H1 (cell line): Measurements from ENCODE around the gene CDK8. TPM values are rescaled to one million over a fixed set of nuclear protein-coding genes. Genes with fewer than 3 reads are reported as not detected.

ENCODE experiments used
- CTCF ChIA-PET: fragments of 300-600 bp; sonication (Branson Sonifier 250); formaldehyde crosslinking; loops from one replicate; lab custom pipeline; 2021; ENCODE audit not compliant: partially characterized antibody; lab: Charles Lee
- POLR2A ChIA-PET: fragments of 300-600 bp; sonication (Branson Sonifier 250); formaldehyde crosslinking; loops from one replicate; lab custom pipeline; 2021; ENCODE audit warnings: inconsistent platforms; ENCODE audit not compliant: partially characterized antibody; lab: Charles Lee
- DNase-seq, 2 experiments: peaks; one replicate each; pipeline versions ENCODE4 v3.0.0 to v3.0.0-alpha.2; 2010 to 2022; ENCODE audit warnings: low spot score in 2 of 2, low read depth in 1 of 2, mixed read lengths in 1 of 2
- FAIRE-seq: peaks from 2 replicates; lab custom pipeline; 2011; peaks lifted over from hg19 to GRCh38; lab: Jason Lieb, UNC
- H2AFZ ChIP-seq: 2 replicates; pipeline ENCODE4 v1.8.1; 2012; ENCODE audit warnings: low read length, inconsistent platforms
- H2AK5ac ChIP-seq: 2 replicates; pipeline ENCODE4 v1.6.1; 2013; ENCODE audit warnings: low read depth, low read length
- H2BK120ac ChIP-seq: replicated peaks from 2 replicates; pipeline ENCODE3; 2013; ENCODE audit warnings: low read depth, low read length, inconsistent platforms
- H2BK12ac ChIP-seq: 2 replicates; pipeline ENCODE4 v1.6.1; 2013; ENCODE audit warnings: low read depth, low read length
- H2BK15ac ChIP-seq: 2 replicates; pipeline ENCODE4 v1.6.1; 2013; ENCODE audit warnings: low read length
- H2BK20ac ChIP-seq: 2 replicates; pipeline ENCODE4 v1.6.1; 2013; ENCODE audit warnings: low read length
- H2BK5ac ChIP-seq: 2 replicates; pipeline ENCODE4 v1.6.1; 2013; ENCODE audit warnings: low read depth, low read length
- H3K14ac ChIP-seq: 2 replicates; pipeline ENCODE4 v1.6.1; 2013; ENCODE audit warnings: inconsistent platforms; ENCODE audit not compliant: insufficient read length
- H3K18ac ChIP-seq: 2 replicates; pipeline ENCODE4 v1.6.1; 2013; ENCODE audit warnings: low read length; ENCODE audit errors: extremely low read depth
- H3K23ac ChIP-seq: 2 replicates; pipeline ENCODE4 v1.6.1; 2013; ENCODE audit warnings: inconsistent platforms; ENCODE audit not compliant: insufficient read length
- H3K23me2 ChIP-seq: 2 replicates; pipeline ENCODE4 v1.6.1; 2013; ENCODE audit warnings: low read depth, low read length
- H3K27ac ChIP-seq: 2 replicates; pipeline ENCODE4 v1.6.1; 2011; ENCODE audit warnings: low read depth, low read length, inconsistent platforms
- H3K27me3 ChIP-seq, 4 experiments: replicated peaks in 1 of 4; 1 replicate in 1 of 4; 2 replicates in 3 of 4; pipeline versions ENCODE4 v1.6.1 to v1.8.1; 2011 to 2013; ENCODE audit warnings: low read length in 3 of 4, mild to moderate bottlenecking in 3 of 4, inconsistent platforms in 2 of 4, mixed read lengths in 2 of 4, moderate library complexity in 1 of 4; ENCODE audit not compliant: control insufficient read depth in 3 of 4, insufficient read depth in 3 of 4; ENCODE audit errors: extremely low read depth in 1 of 4
- H3K36me3 ChIP-seq, 4 experiments: 2 replicates each; pipeline versions ENCODE4 v1.6.1 to v1.8.1; 2011 to 2013; ENCODE audit warnings: mild to moderate bottlenecking in 4 of 4, low read length in 3 of 4, moderate library complexity in 2 of 4, control low read depth in 1 of 4, inconsistent platforms in 1 of 4; ENCODE audit not compliant: insufficient read depth in 4 of 4, control insufficient read depth in 2 of 4
- H3K4ac ChIP-seq: replicated peaks from 2 replicates; pipeline ENCODE3; 2013; ENCODE audit warnings: low read length, low read depth, mixed read lengths, inconsistent platforms; ENCODE audit not compliant: insufficient read length
- H3K4me1 ChIP-seq, 4 experiments: replicated peaks in 1 of 4; 1 replicate in 1 of 4; 2 replicates in 3 of 4; pipeline versions ENCODE4 v1.6.1 to v1.8.1; 2011 to 2013; ENCODE audit warnings: low read length in 3 of 4, inconsistent platforms in 2 of 4, mixed read lengths in 1 of 4; ENCODE audit not compliant: insufficient read depth in 4 of 4, control insufficient read depth in 3 of 4
- H3K4me2 ChIP-seq, 2 experiments: 2 replicates each; pipeline versions ENCODE4 v1.6.1 to v1.8.1; 2011 to 2013; ENCODE audit warnings: low read depth in 2 of 2, low read length in 2 of 2, control low read depth in 1 of 2, inconsistent platforms in 1 of 2, mild to moderate bottlenecking in 1 of 2; ENCODE audit not compliant: insufficient read depth in 1 of 2
- H3K4me3 ChIP-seq, 4 experiments: fragments of 200-600, 300-600 bp in 1 of 4; sonication (generic), shearing (Covaris generic), sonication (Bioruptor Twin) in 1 of 4; 2 replicates each; pipeline versions ENCODE4 v1.5.1 to v1.8.1; 2011 to 2016; ENCODE audit warnings: low read length in 4 of 4, low read depth in 3 of 4, control low read depth in 2 of 4, inconsistent platforms in 2 of 4, mild to moderate bottlenecking in 2 of 4, mixed read lengths in 1 of 4, moderate library complexity in 1 of 4; ENCODE audit not compliant: insufficient read depth in 2 of 4; ENCODE audit errors: extremely low read depth in 1 of 4
- H3K56ac ChIP-seq: replicated peaks from 2 replicates; pipeline ENCODE3; 2013; ENCODE audit warnings: low read depth, mild to moderate bottlenecking, mixed read lengths, low read length, inconsistent platforms; ENCODE audit not compliant: insufficient read length
- H3K79me1 ChIP-seq: 2 replicates; pipeline ENCODE4 v1.6.1; 2013; ENCODE audit warnings: low read depth, low read length, control low read depth
- H3K79me2 ChIP-seq, 2 experiments: 2 replicates each; pipeline versions ENCODE4 v1.6.1 to v1.8.1; 2012 to 2013; ENCODE audit warnings: low read length in 2 of 2, mild to moderate bottlenecking in 2 of 2, inconsistent platforms in 1 of 2; ENCODE audit not compliant: insufficient read depth in 2 of 2, control insufficient read depth in 1 of 2
- H3K9ac ChIP-seq, 4 experiments: replicated peaks in 1 of 4; 1 replicate in 1 of 4; 2 replicates in 3 of 4; pipeline versions ENCODE4 v1.6.1 to v1.8.1; 2011 to 2013; ENCODE audit warnings: low read depth in 3 of 4, low read length in 3 of 4, control low read depth in 2 of 4, mild to moderate bottlenecking in 2 of 4, moderate library complexity in 2 of 4, inconsistent platforms in 1 of 4; ENCODE audit errors: extremely low read depth in 1 of 4
- H3K9me3 ChIP-seq, 2 experiments: 2 replicates each; pipeline versions ENCODE4 v1.6.1 to v1.8.1; 2012 to 2013; ENCODE audit warnings: mild to moderate bottlenecking in 2 of 2, moderate library complexity in 2 of 2, control low read depth in 1 of 2, inconsistent platforms in 1 of 2, low read depth in 1 of 2, low read length in 1 of 2, mixed read lengths in 1 of 2; ENCODE audit not compliant: insufficient read depth in 2 of 2
- H4K20me1 ChIP-seq, 2 experiments: replicated peaks in 1 of 2; 2 replicates each; pipeline versions ENCODE3 to v1.8.1; 2011 to 2013; ENCODE audit warnings: inconsistent platforms in 2 of 2, low read length in 2 of 2, mild to moderate bottlenecking in 1 of 2; ENCODE audit not compliant: insufficient read depth in 2 of 2, control insufficient read depth in 1 of 2
- H4K5ac ChIP-seq: 2 replicates; pipeline ENCODE4 v1.6.1; 2013; ENCODE audit warnings: low read length, low read depth, mixed read lengths, inconsistent platforms; ENCODE audit not compliant: insufficient read length
- H4K8ac ChIP-seq: 2 replicates; pipeline ENCODE4 v1.8.0; 2013; ENCODE audit warnings: mild to moderate bottlenecking, moderate library complexity, low read length, inconsistent platforms; ENCODE audit not compliant: insufficient read depth; ENCODE audit errors: extremely low read depth
- H4K91ac ChIP-seq: replicated peaks from 2 replicates; pipeline ENCODE3; 2013; ENCODE audit warnings: low read length, mixed read lengths, inconsistent platforms; ENCODE audit not compliant: insufficient read length
- HDAC2 ChIP-seq, 2 experiments: fragments of 300-600 bp in 1 of 2; sonication (generic) in 1 of 2; IDR thresholded peaks; 2 replicates each; pipeline ENCODE4 v1.6.1; 2011 to 2012; ENCODE audit warnings: low read depth in 2 of 2, low read length in 2 of 2, mild to moderate bottlenecking in 2 of 2, moderate library complexity in 2 of 2, borderline replicate concordance in 1 of 2, inconsistent platforms in 1 of 2
- NRF1 ChIP-seq: IDR thresholded peaks from 2 replicates; pipeline ENCODE4 v1.6.1; 2011; ENCODE audit warnings: mild to moderate bottlenecking, low read depth, low read length, improper control_type of control experiment
- POU5F1 ChIP-seq: IDR thresholded peaks from 2 replicates; pipeline ENCODE4 v1.6.1; 2011; ENCODE audit warnings: low read depth, mild to moderate bottlenecking, low read length, moderate library complexity
- RNF2 ChIP-seq: fragments of 200-900, 300-1000 bp; sonication (generic); IDR thresholded peaks from 2 replicates; pipeline ENCODE4 v1.7.1; 2016; ENCODE audit warnings: borderline replicate concordance, low read depth, mild to moderate bottlenecking, antibody characterized with exemption, low read length; ENCODE audit not compliant: poor library complexity, severe bottlenecking; ENCODE audit errors: missing control alignments
- SP2 ChIP-seq: IDR thresholded peaks from 2 replicates; pipeline ENCODE4 v1.6.1; 2012; ENCODE audit warnings: mild to moderate bottlenecking, low read length, inconsistent platforms
- TAF7 ChIP-seq: optimal IDR thresholded peaks from 2 replicates; pipeline ENCODE3; 2011; ENCODE audit warnings: low read depth, mild to moderate bottlenecking, inconsistent platforms, low read length, moderate library complexity, borderline replicate concordance
- WGBS, 2 experiments: shearing (Covaris generic) in 1 of 2; methylation state at CpG; one replicate each; pipeline versions ENCODE4 v1.1.6 to v1.1.7; 2013 to 2015; ENCODE audit warnings: low lambda C conversion rate in 2 of 2, mixed read lengths in 2 of 2, inconsistent platforms in 1 of 2, low coverage in 1 of 2, missing lambda C conversion rate in 1 of 2; ENCODE audit not compliant: insufficient replicate concordance in 2 of 2, insufficient coverage in 1 of 2, insufficient read length in 1 of 2; ENCODE audit errors: extremely low coverage in 1 of 2, missing lambda C conversion rate in 1 of 2; 5-methylcytosine and 5-hydroxymethylcytosine counted together
- polyA plus RNA-seq, 7 experiments: library from polyadenylated mRNA; depleted of rRNA in 3 of 7; stranded (reverse) in 5 of 7; unstranded in 2 of 7; fragments of >200 nt in 5 of 7; fragments of 200-250 nt in 2 of 7; gene quantifications; 1 replicate in 5 of 7; 2 replicates in 1 of 7; 4 replicates in 1 of 7; pipeline versions ENCODE4 v1.2.1 to v1.2.3, GENCODE V29; 2011 to 2013; ENCODE audit warnings: missing spikeins in 2 of 7, mixed read lengths in 2 of 7
- total RNA-seq: library from RNA; stranded (reverse); fragmentation: NEBNext Ultra II Directional; extraction: Animal tissue kit (Norgen Biotek cat#: 25700); gene quantifications from 2 replicates; pipeline ENCODE4 v1.2.1, GENCODE V29; 2021

The CDK8 gene
- total and polyA plus RNA-seq, 2 of the 8 experiments (the other 6 are each of a cell fraction or from before 2014, with no cell fraction given) = 22.1 to 25.6 TPM

DNA sequence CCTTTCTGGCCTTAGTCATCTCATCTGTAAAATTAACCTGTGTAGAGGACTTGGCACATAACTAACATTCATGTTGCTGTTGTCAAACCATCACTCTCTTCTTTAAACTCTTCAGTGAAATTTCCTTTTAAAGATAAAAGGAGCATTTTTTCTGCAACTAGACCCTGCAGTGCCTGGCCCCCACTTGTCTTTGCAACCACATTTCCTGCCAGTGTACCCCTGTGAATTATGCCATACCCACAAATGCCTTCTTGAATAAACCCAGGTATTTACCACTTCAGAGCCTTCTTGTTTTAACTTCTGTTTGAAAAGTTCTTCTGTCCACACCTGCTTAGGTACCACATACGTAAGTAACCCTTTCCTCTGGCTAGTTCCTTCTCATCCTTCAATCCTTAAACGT is 118.8 kb downstream of the CDK8 start:
- H2BK120ac ChIP-seq = no peak overlapping the region
- no peaks in the 10 kb centered on the region for H3K79me1 ChIP-seq
- no peak overlapping the region for H3K4me2 ChIP-seq
- no peak overlapping the region for H2AFZ ChIP-seq
- FAIRE-seq (no peak), DNase-seq (no peak)
- H3K27me3 ChIP-seq = no peaks in the 10 kb centered on the region
- no peak overlapping the region for H2BK20ac ChIP-seq
- H4K5ac ChIP-seq = no peak overlapping the region
- H2BK12ac ChIP-seq = no peak overlapping the region
- H3K27ac ChIP-seq = no peak overlapping the region
- ChIA-PET POLR2A (no interaction called here), CTCF (no interaction called here)
- H3K23ac ChIP-seq = no peak overlapping the region
- no peak for TF ChIP-seq NRF1
- TF ChIP-seq POU5F1 = no peak
- TF ChIP-seq TAF7 = no peak
- no peak for TF ChIP-seq HDAC2 (IDR thresholded peaks at IDR 0.05; ENCODE audit: borderline replicate concordance in 1 of 2, low read depth in 2 of 2, low read length in 2 of 2)
- TF ChIP-seq SP2 = no peak
- no peak for TF ChIP-seq RNF2
- no peak overlapping the region for H3K4me3 ChIP-seq
- H3K9me3 ChIP-seq = no peaks in the 10 kb centered on the region
- H3K9ac ChIP-seq = no peak overlapping the region
- H3K79me2 ChIP-seq = no peaks in the 10 kb centered on the region
- H3K18ac ChIP-seq = no peak overlapping the region
- no peak overlapping the region for H2BK5ac ChIP-seq
- H3K36me3 ChIP-seq = no peaks in the 10 kb centered on the region; a peak in 1 of 8 replicates
- H2BK15ac ChIP-seq = no peak overlapping the region
- H2AK5ac ChIP-seq = no peak overlapping the region
- no peak overlapping the region for H3K4ac ChIP-seq
- H4K91ac ChIP-seq = no peak overlapping the region
- 77% methylated on average over 2 of the region's 2 CpGs; no CpG with 5 or more reads in 1 of the 2 experiments for WGBS, 2 experiments
- no peaks in the 10 kb centered on the region for H4K20me1 ChIP-seq
- H3K4me1 ChIP-seq = no peaks in the 10 kb centered on the region
- H3K56ac ChIP-seq = no peak overlapping the region
- no peaks in the 10 kb centered on the region for H3K23me2 ChIP-seq
- H4K8ac ChIP-seq = no peak overlapping the region
- no peak overlapping the region for H3K14ac ChIP-seq
